Smooth muscle cell of the brain vasculature (primary cell): Measurements from ENCODE around the gene MBOAT2.
"Not testable (repeated sequence)": the region's sequence is repeated elsewhere in the genome, so short reads cannot be mapped to it uniquely, and the experiment has no call there.

ENCODE experiments used
- DNase-seq: peaks from one replicate; pipeline ENCODE4 v3.0.0-alpha.2; 2012; ENCODE audit warnings: low read depth, low spot score

The MBOAT2 gene

DNA sequence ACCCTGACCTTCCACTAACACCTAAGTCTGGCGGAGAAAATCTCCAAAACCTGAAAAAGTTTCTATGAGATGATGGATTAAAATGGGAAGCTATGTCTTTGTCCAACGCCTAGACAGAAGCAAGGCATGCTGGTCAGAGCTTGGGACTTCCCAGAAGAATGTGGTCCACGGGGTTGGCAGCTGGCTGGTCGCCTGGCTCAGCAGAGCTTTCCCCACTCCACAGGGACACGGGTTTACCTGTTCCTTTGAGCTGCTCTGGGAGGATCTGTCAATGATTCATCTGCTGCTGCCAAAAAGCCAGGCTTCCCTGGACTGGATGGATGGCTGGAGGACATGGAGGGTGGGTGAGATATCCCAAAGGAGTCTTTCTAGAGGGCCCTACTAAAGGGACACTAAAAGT, 10.8 kb downstream of the MBOAT2 start:
- DNase-seq = no peak

DNA sequence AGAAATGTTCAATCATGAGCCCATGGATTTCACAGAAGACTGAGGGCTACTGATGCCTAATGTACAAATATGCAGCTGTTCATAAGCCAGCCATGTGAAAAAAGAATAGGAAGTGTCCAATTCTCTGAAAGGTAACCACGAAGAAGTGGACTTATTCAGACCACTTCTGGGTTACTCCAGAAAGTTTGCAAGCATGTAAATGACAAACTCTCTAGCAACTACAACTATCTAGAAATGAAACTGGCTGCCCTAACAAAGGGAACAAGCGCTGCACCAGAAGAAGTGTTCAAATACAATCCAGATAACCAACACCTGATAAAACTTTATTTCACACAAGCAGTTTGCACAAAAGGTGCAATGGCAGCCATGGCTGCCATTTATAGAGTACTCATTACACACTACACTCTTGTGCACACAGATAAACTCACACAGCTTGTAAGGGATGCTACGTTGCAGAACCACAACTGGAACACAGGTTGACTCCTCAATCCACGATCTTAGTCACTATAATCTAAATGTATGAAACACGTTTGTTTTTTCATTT, 13.9 kb downstream of the MBOAT2 start:
- DNase-seq = no peak

DNA sequence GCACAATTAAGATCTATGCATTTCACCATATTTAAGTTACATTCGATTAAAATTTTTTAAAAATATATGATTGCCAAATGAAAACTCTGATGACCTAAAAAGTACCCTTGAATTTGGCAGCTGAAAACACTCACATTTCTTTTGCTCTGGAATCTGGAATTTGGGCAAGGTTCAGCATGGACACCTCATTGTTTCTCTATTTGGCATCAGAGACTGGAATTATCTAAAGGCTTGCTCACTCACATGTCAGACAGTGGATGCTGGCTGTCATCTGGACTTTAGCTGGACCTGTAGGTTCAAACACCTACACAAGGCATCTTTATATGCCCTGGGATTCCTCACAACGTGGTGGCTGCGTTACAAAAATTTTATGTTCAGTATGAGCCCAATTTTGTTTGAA, 16.1 kb downstream of the MBOAT2 start:
- DNase-seq = no peak

DNA sequence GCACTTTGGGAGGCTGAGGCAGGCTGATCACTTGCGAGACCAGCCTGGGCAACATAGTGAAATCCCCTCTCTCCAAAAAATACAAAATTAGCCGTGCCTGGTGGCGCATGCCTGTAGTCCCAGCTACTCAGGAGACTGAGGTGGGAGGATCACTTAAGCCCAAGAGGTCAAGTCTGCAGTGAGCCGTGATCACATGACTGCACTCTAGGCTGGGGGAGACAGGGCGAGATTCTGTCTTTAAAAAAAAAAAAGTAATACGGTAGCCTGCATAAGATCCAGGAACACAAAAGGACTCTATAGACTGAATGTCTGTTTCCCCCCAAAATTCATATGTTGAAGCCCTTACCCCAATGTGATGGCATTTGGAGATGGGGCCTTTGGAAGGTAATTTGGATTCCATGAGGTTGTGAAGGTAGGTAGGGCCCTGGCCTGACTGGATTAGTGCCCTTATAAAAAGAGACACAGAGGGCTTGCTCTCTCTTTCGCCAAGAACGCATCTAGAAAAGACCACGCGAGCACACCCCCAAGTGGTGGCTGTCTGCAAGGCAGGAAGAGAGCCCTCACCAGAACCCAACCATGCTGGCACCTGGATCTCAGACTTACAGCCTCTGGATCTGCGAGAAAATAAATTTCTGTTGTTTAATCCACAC, 17.0 kb downstream of the MBOAT2 start:
- no peak for DNase-seq

DNA sequence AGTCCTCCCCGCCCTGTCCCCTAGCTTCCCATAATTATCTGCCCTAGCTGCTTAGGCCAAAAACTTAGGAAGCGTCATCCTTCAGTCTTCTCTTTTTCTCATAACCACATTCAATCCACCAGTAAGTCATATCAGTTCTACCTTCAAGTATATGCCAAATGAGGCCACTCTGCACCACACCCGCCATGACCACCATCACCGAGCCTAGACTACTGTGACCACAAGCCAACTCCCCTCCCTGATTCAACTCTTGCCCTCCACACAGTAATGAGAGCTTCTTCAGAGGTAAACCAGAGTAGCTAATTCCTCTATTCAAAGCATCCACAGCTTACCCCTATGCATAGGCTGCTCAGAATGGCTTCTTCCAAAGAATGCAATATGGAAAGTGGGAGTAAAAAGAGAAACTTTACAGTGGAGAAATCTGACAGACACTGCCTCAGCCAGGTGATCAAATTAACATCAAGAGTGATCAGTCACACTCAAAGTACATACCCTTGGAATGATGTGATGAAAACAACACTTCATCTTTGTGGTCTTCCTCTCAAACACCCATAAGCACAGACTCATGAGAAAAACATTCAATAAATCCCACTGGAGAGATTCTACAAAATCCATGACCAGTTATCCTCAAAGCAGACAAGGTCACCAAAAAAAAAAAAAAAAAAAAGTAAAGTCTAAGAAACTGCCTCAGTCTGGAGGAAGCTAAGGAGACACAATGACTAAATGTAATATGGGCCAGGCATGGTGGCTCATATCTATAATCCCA, 17.7 kb downstream of the MBOAT2 start:
- no peak for DNase-seq

DNA sequence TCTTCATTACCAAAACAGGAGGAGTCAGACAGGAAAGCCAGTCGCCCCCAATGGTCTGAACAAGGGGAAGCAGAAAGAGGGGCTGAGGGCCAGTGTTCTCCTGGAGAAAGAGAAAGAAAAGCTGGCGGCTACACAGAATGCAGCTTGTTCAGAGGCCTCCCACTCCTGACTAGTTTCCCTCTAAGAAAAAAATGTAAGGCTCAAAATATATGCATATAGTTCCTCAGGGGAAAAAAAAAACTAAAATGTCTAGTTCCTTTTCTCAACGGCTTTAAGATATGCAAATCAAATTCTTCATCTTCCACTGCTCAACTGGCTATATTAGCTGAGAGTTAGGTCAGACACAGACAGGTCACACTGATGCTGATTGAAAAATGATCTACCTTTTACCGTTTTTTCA, 18.6 kb downstream of the MBOAT2 start:
- no peak for DNase-seq

DNA sequence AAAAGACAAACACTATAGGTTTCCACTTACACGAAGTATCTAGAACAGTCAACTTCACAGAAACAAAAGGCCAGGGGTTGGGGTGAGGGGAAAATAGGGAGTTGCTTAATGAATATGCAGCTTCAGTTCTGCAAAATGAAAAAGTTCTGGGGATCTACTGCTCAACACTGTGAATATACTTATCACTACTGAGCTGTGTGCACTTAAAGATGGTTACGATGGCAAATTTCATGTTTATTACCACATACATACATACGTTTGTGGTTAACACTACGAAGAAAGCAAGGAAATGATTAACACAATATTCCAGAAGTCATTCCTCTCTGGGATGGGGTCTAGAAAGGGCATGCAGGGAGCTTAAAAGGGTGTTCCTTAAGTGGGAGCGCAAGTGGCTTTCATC, 19.3 kb downstream of the MBOAT2 start:
- no peak for DNase-seq

DNA sequence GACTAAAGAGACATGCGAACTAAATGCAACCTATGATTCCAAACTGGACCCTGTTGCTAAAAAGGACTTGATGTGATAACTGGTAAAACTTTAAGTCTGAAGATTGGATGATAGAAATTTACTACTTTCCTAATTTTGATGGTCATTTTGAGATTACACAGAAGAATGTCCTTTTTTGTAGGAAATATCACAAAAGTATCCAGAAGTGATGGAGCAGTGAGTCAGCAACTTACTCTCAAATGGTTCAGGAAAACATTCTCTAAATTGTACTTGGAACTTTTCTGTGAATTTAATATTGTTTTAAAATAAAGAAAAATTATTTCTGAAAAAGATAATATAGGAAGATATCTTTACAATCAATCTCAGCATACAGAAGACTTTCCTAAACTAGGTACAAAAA, 19.9 kb downstream of the MBOAT2 start:
- DNase-seq = no peak

DNA sequence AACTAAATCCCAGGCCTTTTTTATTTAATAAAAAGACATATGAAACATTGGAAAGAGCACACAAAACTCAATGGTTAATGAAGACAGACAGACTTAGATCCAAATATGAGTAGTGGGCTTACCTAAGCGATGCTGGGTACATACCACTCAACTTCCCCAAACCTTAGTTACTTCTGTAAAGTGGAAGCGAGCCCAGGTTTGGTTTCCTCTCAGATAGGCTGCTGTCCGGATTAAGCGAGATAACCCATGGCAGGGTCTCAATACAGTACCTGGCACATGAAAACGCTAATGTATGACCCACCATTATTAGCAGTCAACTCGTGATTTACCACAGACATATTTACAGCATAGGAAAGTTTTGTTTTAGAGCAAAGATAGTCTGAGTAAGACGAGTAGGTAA, 21.6 kb downstream of the MBOAT2 start:
- no peak for DNase-seq

DNA sequence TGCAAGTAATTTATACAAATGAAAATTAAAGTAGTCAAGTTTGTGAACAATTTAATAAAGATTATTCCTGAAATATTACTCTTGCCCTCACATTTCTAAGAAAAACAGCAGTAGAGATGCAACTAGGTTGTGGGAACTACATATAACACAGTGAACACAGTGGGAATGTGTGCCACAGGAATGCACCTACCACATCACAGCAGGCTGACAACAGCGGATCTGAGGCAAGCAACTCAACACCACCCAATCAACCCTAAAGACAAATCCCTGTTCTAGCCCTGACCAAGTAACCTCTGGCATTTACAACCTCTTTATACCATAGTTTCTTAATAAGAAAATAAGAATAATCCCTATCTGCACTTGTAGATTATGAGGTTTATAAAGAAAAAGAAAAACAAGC, 23.4 kb downstream of the MBOAT2 start:
- peak; percentile 73 for DNase-seq

DNA sequence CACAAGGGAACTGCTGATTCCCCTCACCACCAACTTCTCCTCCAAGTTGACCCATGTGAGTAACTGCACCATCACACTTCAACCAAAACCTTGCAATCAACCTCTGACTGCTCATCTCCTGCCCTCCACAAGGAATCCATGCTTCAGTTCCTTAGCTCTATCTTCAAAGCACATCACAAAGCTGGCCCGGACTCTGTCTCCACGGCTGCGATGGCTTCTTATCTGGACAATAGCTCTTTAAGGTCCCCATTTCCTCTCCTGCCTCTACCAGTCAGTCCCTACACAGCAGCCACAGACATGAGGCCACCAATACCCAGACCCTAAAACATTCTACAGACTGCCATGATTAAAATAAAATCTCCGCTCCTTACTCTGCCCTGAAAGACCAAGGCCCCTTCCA, 25.7 kb downstream of the MBOAT2 start:
- DNase-seq = no peak

DNA sequence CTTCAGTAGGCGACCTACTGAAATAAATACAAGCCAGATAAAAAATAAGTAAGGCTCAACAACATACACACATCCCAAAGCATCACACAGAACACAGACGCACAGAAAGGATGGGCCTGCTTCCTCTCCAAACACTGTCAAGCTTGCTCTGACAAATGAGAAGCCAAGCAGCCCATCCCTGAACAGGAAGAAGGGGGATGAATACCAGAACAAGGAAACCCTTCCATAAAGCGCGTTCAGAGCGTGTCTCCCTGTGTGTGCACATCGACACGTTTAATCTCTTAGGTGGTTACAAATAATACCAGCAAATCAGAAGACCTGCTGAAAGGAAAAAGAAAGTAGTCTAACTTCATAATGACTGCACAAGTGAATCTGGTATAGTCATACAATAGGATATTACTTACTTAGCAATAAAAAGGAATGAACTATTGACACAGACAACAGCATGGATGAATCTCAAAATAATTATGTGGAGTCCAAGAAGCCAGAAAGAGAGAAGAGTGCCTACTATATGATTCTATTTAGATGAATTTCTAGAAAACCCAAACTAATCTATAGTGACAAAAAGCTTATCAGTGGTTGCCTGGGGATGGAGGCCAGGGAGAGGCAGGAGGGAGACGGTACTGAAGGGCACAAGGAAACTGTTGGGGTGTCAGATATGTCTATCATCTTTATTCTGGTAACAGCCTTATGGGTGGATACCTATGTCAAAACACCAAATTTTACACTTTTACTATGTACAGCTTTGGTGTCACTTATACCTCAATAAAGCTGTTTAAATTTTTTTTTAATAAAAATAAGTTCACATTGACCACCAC, 26.8 kb downstream of the MBOAT2 start:
- no peak for DNase-seq

DNA sequence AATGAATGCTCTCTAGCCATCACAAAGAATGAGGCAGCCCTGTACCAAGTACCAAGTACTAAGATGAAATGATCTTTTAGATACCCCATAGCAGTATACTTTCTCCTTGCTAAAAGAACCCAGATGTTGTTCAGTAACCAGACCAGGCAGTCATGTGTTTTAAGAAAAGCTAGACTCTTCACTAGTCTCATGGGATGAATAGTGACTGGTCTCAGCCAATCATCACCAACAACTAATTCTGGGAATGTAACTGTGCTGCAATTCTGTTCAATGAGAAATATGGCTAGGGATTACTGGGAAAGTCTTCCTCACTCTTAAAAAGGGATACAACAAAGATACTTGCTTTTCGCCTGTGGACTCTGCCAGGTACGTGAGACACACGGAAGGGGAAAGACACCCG, 29.5 kb downstream of the MBOAT2 start:
- DNase-seq = no peak

DNA sequence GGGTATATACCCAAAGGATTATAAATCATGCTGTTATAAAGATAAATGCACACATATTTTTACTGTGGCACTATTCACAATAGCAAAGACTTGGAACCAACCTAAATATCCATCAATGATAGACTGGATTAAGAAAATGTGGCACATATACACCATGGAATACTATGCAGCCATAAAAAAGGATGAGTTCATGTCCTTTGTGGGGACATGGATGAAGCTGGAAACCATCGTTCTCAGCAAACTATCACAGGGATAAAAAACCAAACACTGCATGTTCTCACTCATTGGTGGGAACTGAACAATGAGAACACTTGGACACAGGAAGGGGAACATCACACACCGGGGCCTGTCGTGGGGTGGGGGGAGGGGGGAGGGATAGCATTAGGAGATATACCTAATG, 30.5 kb downstream of the MBOAT2 start:
- DNase-seq = not testable (repeated sequence)

DNA sequence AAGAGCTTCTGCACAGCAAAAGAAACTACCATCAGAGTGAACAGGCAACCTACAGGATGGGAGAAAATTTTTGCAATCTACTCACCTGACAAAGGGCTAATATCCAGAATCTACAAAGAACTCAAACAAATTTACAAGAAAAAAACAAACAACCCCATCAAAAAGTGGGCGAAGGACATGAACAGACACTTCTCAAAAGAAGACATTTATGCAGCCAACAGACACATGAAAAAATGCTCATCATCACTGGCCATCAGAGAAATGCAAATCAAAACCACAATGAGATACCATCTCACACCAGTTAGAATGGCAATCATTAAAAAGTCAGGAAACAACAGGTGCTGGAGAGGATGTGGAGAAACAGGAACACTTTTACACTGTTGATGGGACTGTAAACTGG, 30.9 kb downstream of the MBOAT2 start:
- DNase-seq = not testable (repeated sequence)

DNA sequence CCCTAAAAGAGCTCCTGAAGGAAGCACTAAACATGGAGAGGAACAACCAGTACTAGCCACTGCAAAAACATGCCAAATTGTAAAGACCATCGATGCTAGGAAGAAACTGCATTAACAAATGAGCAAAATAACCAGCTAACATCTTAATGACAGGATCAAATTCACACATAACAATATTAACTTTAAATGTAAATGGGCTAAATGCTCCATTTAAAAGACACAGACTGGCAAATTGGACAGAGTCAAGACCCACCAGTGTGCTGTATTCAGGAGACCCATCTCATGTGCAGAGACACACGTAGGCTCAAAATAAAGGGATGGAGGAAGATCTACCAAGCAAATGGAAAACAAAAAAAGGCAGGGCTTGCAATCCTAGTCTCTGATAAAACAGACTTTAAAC, 34.1 kb downstream of the MBOAT2 start:
- DNase-seq = not testable (repeated sequence)

DNA sequence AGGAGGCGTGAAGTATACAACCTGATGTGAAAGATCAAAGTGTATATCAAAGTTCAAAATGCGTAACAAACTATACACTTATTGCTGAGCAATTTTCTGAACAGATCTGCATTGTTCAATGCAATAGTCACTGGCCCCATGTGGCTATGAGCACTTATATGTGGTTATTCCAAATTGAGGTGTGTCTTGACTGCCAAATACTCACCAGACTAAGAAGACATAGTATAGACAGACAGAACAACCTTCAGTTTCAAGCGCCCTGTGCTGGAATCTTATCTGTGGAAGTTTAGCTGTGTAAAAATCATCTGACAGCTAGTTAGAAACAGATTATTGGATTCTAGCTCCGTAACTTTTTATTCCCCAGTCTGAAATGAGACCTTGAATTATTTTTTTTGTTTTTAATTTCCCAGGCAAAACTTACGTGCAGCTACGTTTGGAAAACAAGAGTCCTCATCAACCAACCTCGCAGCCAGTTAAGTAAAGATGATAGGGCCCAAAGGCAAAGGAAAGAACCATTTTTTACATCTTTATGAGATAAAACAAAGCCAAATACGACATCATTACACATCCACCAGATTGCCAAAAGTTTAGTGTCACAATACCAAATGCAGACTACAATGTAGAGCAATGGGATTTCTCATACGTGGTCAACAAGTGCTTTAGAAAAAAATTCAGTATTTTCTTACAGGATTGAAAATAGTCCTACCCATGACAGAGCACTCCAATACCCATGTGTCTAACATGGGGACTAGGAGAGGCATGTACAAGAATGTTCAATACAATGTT, 37.2 kb downstream of the MBOAT2 start:
- DNase-seq = no peak

DNA sequence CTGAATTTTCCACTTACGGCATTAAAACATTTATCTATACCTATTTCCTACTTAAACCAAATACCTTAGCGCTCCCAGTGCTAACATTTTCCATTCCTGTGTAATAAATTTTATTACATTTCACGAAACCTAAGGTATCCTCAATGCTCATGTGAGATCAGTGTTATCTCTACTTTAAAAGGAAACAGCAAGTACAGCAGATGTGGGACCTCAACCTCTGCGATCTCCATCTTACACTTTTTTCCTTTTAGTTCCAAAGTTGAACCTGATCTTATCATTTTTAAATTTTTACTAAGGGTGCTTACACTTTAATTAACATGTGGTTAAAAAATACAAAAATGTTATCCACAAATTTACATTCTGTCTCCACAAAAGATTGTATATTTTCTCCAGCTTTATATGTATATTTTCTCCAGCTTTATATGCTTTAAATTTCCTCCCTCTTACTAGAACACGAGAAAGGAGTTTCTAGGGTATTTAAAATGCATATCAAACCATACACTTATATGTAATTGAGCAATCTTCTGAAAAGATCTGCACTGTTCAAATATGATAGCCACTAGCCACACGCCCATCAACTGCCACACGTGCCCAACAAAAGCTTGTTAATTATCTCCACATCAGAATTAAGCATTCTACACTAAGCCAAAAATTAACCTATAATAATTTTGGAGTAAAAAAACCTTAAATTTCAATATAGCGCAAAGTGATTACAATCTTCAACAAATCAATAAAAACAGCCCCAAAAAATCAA, 38.1 kb downstream of the MBOAT2 start:
- DNase-seq = no peak

DNA sequence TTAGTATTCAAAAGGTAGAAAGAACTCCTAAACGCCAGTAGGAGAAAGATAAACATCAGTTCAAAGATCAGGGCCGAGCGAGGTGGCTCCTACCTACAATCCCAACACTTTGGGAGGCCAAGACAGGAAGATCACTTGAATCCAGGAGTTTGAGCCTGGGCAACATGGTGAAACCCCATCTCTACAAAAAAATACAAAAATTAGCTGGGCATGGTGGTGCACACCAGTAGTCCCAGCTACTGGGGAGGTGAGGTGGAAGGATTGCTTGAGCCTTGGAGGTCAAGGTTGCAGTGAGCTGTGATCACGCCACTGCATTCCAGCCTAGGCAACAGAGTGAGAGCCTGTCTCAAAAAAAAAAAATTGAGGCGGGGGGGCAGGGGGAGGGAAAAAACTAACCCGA, 40.6 kb downstream of the MBOAT2 start:
- DNase-seq = no peak

DNA sequence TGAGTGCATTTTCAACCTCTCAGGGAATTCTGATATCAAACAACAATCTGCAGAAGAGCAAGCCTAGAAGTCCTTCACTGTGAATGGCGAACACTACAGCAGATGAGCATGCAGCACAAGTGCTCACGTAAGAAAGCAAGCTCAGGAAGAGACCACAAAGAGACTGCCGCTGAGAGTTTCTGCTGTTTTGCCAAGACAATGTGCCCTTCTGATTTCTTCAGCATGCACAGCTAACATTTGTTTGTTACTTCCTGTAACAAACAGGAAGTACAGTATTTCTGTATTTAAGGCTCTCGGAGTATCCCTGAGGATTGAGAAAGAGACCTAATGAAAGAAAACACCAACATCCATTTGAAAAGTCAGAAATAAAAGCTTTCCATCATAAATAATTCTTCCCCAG, 45.9 kb downstream of the MBOAT2 start:
- DNase-seq = no peak

DNA sequence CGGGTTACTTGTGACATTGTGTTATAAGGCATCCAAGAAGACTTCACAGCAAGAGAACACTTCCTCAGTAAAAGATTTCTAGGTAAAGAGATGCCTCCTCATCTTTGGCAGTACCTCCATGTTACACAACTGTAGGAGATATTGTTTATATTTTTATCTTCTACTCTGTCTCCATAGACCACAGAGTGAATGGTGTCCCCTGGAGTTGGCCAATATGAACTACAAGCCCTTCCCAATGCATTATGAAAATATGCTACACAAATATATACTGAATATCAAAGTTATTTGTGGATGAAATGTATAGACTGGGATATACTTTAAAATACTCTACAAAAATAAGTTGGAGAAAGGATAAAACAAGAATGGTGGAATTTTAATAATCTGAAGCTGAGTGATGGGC, 46.7 kb downstream of the MBOAT2 start:
- DNase-seq = no peak
